Epithelial cell of esophagus (primary cell): Measurements from ENCODE around the gene ADAR.

Source experiments
- DNase-seq: peaks from one replicate; pipeline ENCODE4 v3.0.0; 2010; ENCODE audit warnings: low read depth
- H3K4me3 ChIP-seq: 2 replicates; pipeline ENCODE4 v1.5.1; 2011; ENCODE audit warnings: mild to moderate bottlenecking, low read length, control low read depth
- CTCF ChIP-seq: IDR thresholded peaks from 2 replicates; pipeline ENCODE4 v1.5.1; 2011; ENCODE audit warnings: low read depth, mild to moderate bottlenecking, low read length, control low read depth, inconsistent platforms; ENCODE audit not compliant: insufficient read depth; ENCODE audit errors: missing control alignments

ADAR gene

GRCh38 chr1:154584267-154584994, 23.6 kb downstream of the ADAR start:
- no peak overlapping the region for H3K4me3 ChIP-seq

GRCh38 chr1:154583773-154584172, 24.2 kb downstream of the ADAR start:
- H3K4me3 ChIP-seq: no peak overlapping the region
- no peak for TF ChIP-seq CTCF
- DNase-seq: no peak

More at GRCh38 chr1:154584267-154584994, 23.6 kb downstream of the ADAR start:
- no peak for DNase-seq
- TF ChIP-seq CTCF: no peak

GRCh38 chr1:154582885-154583284, 25.1 kb downstream of the ADAR start:
- TF ChIP-seq CTCF: no peak
- no peak overlapping the region for H3K4me3 ChIP-seq
- DNase-seq: no peak

- no peak overlapping the region for H3K4me3 ChIP-seq
- TF ChIP-seq CTCF: no peak
- DNase-seq: no peak
Observed at GRCh38 chr1:154581766-154582165, 26.2 kb downstream of the ADAR start.

- H3K4me3 ChIP-seq: no peak overlapping the region
- no peak for TF ChIP-seq CTCF
- no peak for DNase-seq
Observed at GRCh38 chr1:154579374-154579773, 28.6 kb downstream of the ADAR start.

- no peak for TF ChIP-seq CTCF
- no peak for DNase-seq
- H3K4me3 ChIP-seq: no peak overlapping the region
Observed at GRCh38 chr1:154578058-154578418, 29.9 kb downstream of the ADAR start.
